SK-N-SH (cell line): ENCODE measurements around the gene LGALS3BP. TPM values are rescaled to one million over a fixed set of nuclear protein-coding genes. Genes with fewer than 3 reads are reported as not detected.

Experiments
- CTCF ChIA-PET: fragments of 300-600, 350-600 bp; formaldehyde crosslinking; extraction: SDS; loops from one replicate; lab custom pipeline; 2021; lab: Yijun Ruan, JAX
- POLR2A ChIA-PET: fragments of 350-600 bp; sonication (Branson Sonifier 250); formaldehyde crosslinking; extraction: SDS; loops from one replicate; lab custom pipeline; 2020; ENCODE audit warnings: antibody characterized with exemption, inconsistent platforms; lab: Yijun Ruan, JAX
- DNase-seq: peaks from one replicate; pipeline ENCODE4 v3.0.0; 2012
- H2AFZ ChIP-seq: fragments of 200-600 bp; sonication (generic); 2 replicates; pipeline ENCODE4 v1.8.1; 2016; ENCODE audit warnings: antibody characterized with exemption, mild to moderate bottlenecking, low read depth
- H3F3A ChIP-seq: fragments of 200-600 bp; sonication (generic); replicated peaks from 2 replicates; pipeline ENCODE3; 2016; ENCODE audit warnings: antibody characterized with exemption, mild to moderate bottlenecking; ENCODE audit not compliant: insufficient read depth
- H3K27ac ChIP-seq, 2 experiments: fragments of 200-500 bp in 1 of 2; fragments of 200-600 bp in 1 of 2; sonication (Bioruptor generic) in 1 of 2; sonication (generic), shearing (Covaris generic) in 1 of 2; 2 replicates each; pipeline versions ENCODE4 v1.5.1 to v1.6.1; 2014 to 2016; ENCODE audit warnings: low read depth in 2 of 2, inconsistent platforms in 1 of 2, low read length in 1 of 2, mild to moderate bottlenecking in 1 of 2, mixed read lengths in 1 of 2
- H3K27me3 ChIP-seq: fragments of 200-600 bp; sonication (generic), shearing (Covaris generic); 2 replicates; pipeline ENCODE4 v1.6.1; 2016; ENCODE audit warnings: mixed run types; ENCODE audit not compliant: insufficient read depth
- H3K36me3 ChIP-seq, 2 experiments: fragments of 200-500 bp in 1 of 2; fragments of 200-600 bp in 1 of 2; sonication (Bioruptor generic) in 1 of 2; sonication (generic) in 1 of 2; replicated peaks in 1 of 2; 2 replicates each; pipeline versions ENCODE3 to v1.5.1; 2014 to 2016; ENCODE audit warnings: low read length in 1 of 2, mild to moderate bottlenecking in 1 of 2; ENCODE audit not compliant: insufficient read depth in 2 of 2, control insufficient read depth in 1 of 2
- H3K4me1 ChIP-seq, 2 experiments: fragments of 200-500 bp in 1 of 2; fragments of 200-600 bp in 1 of 2; sonication (Bioruptor generic) in 1 of 2; sonication (generic), shearing (Covaris generic) in 1 of 2; 2 replicates each; pipeline versions ENCODE4 v1.5.1 to v1.6.1; 2014 to 2016; ENCODE audit warnings: low read depth in 1 of 2, low read length in 1 of 2, mixed run types in 1 of 2; ENCODE audit not compliant: insufficient read depth in 2 of 2, control insufficient read depth in 1 of 2
- H3K4me2 ChIP-seq: fragments of 200-600 bp; sonication (generic), shearing (Covaris generic); 2 replicates; pipeline ENCODE4 v1.6.1; 2017; ENCODE audit warnings: mixed run types
- H3K4me3 ChIP-seq, 2 experiments: fragments of 200-500 bp in 1 of 2; fragments of 200-600 bp in 1 of 2; sonication (Bioruptor generic) in 1 of 2; sonication (generic), shearing (Covaris generic) in 1 of 2; 2 replicates each; pipeline versions ENCODE4 v1.5.1 to v1.8.1; 2014 to 2016; ENCODE audit warnings: low read depth in 2 of 2, inconsistent platforms in 1 of 2, low read length in 1 of 2, mild to moderate bottlenecking in 1 of 2, mixed read lengths in 1 of 2, moderate library complexity in 1 of 2
- H3K79me2 ChIP-seq: fragments of 200-600 bp; sonication (generic); 2 replicates; pipeline ENCODE4 v1.8.1; 2017; ENCODE audit warnings: mild to moderate bottlenecking; ENCODE audit not compliant: insufficient read depth
- H3K9ac ChIP-seq: fragments of 200-600 bp; sonication (generic); 2 replicates; pipeline ENCODE4 v1.6.1; 2017; ENCODE audit warnings: mixed run types
- H3K9me2 ChIP-seq: fragments of 200-600 bp; sonication (generic); 2 replicates; pipeline ENCODE4 v1.6.1; 2017; ENCODE audit warnings: mixed run types
- H3K9me3 ChIP-seq: fragments of 200-600 bp; sonication (generic); 2 replicates; pipeline ENCODE4 v1.6.1; 2017; ENCODE audit warnings: mixed run types, mild to moderate bottlenecking, moderate library complexity
- H4K20me1 ChIP-seq: fragments of 200-600 bp; sonication (generic); 2 replicates; pipeline ENCODE4 v1.6.1; 2017; ENCODE audit warnings: mild to moderate bottlenecking, mixed run types; ENCODE audit not compliant: insufficient read depth
- EP300 ChIP-seq, 2 experiments: IDR thresholded peaks; 2 replicates each; pipeline versions ENCODE4 v1.4.0 to v1.6.1; 2012; ENCODE audit warnings: borderline replicate concordance in 1 of 2, low read depth in 1 of 2, low read length in 1 of 2
- FOSL2 ChIP-seq: IDR thresholded peaks from 2 replicates; pipeline ENCODE4 v1.4.0; 2012; ENCODE audit warnings: low read depth, mild to moderate bottlenecking, moderate library complexity, borderline replicate concordance
- FOXJ3 ChIP-seq: sonication (generic); formaldehyde crosslinking; IDR thresholded peaks from 2 replicates; pipeline ENCODE4 v1.5.1; 2020; ENCODE audit warnings: mild to moderate bottlenecking, missing genetic modification reagents
- GABPA ChIP-seq: IDR thresholded peaks from 2 replicates; pipeline ENCODE4 v1.4.0; 2012; ENCODE audit warnings: low read depth, mild to moderate bottlenecking
- JUND ChIP-seq: IDR thresholded peaks from 2 replicates; pipeline ENCODE4 v1.4.0; 2012
- MAX ChIP-seq: IDR thresholded peaks from 2 replicates; pipeline ENCODE4 v1.4.0; 2012; ENCODE audit warnings: low read depth
- MEF2A ChIP-seq: IDR thresholded peaks from 2 replicates; pipeline ENCODE4 v1.4.0; 2012; ENCODE audit warnings: low read depth, borderline replicate concordance
- MXI1 ChIP-seq: IDR thresholded peaks from 2 replicates; pipeline ENCODE4 v1.6.1; 2012; ENCODE audit warnings: mild to moderate bottlenecking, low read depth, low read length, improper control_type of control experiment
- NFIC ChIP-seq: IDR thresholded peaks from 2 replicates; pipeline ENCODE4 v1.4.0; 2012; ENCODE audit warnings: borderline replicate concordance
- POLR2AphosphoS5 ChIP-seq: IDR thresholded peaks from 2 replicates; pipeline ENCODE4 v1.6.1; 2012; ENCODE audit warnings: low read depth, low read length
- RAD21 ChIP-seq: IDR thresholded peaks from 2 replicates; pipeline ENCODE4 v1.6.1; 2012; ENCODE audit warnings: mild to moderate bottlenecking, low read length
- RCOR1 ChIP-seq: fragments of 150-350 bp; IDR thresholded peaks from 2 replicates; pipeline ENCODE4 v1.6.1; 2017; ENCODE audit warnings: antibody characterized with exemption, low read length
- RFX5 ChIP-seq: IDR thresholded peaks from 2 replicates; pipeline ENCODE4 v1.6.1; 2012; ENCODE audit warnings: mild to moderate bottlenecking, improper control_type of control experiment, low read length
- SIN3A ChIP-seq: IDR thresholded peaks from 2 replicates; pipeline ENCODE4 v1.6.1; 2012; ENCODE audit warnings: low read depth, mild to moderate bottlenecking, low read length, moderate library complexity, borderline replicate concordance
- SMC3 ChIP-seq: IDR thresholded peaks from 2 replicates; pipeline ENCODE4 v1.6.1; 2012; ENCODE audit warnings: low read depth, low read length, improper control_type of control experiment
- TAF1 ChIP-seq: IDR thresholded peaks from 2 replicates; pipeline ENCODE4 v1.6.1; 2012; ENCODE audit warnings: low read depth, mild to moderate bottlenecking, low read length, moderate library complexity, borderline replicate concordance
- TEAD4 ChIP-seq: IDR thresholded peaks from 2 replicates; pipeline ENCODE4 v1.4.0; 2012; ENCODE audit warnings: mild to moderate bottlenecking, borderline replicate concordance; ENCODE audit not compliant: insufficient read depth
- USF1 ChIP-seq: IDR thresholded peaks from 2 replicates; pipeline ENCODE4 v1.4.0; 2012; ENCODE audit warnings: low read depth, borderline replicate concordance
- USF2 ChIP-seq: fragments of 150-350 bp; IDR thresholded peaks from 2 replicates; pipeline ENCODE4 v1.6.1; 2017; ENCODE audit warnings: antibody characterized with exemption, low read length, low read depth, borderline replicate concordance
- YY1 ChIP-seq: IDR thresholded peaks from 2 replicates; pipeline ENCODE4 v1.4.0; 2012; ENCODE audit warnings: low read depth, mild to moderate bottlenecking
- ZBTB33 ChIP-seq: IDR thresholded peaks from 2 replicates; pipeline ENCODE4 v1.4.0; 2012; ENCODE audit warnings: low read depth, borderline replicate concordance
- WGBS: methylation state at CpG from one replicate; pipeline ENCODE4 v1.1.6; 2017; ENCODE audit warnings: low lambda C conversion rate; 5-methylcytosine and 5-hydroxymethylcytosine counted together
- polyA plus RNA-seq, 3 experiments: library from polyadenylated mRNA; depleted of rRNA; stranded (reverse); fragments of >200 nt; gene quantifications; 2 replicates each; pipeline ENCODE4 v1.2.3, GENCODE V29; 2012

LGALS3BP gene
- polyA plus RNA-seq, 1 of the 3 experiments (the other 2 are of a cell fraction) = 579 TPM

GRCh38 chr17:78952706-78953105, 27.0 kb downstream of the LGALS3BP start:
- TF ChIP-seq EP300 (IDR thresholded peaks at IDR 0.05; ENCODE audit: borderline replicate concordance in 1 of 2, low read depth in 1 of 2, low read length in 1 of 2) (no peak), RCOR1 (no peak), USF1 (no peak)
- no peaks in the 10 kb centered on the region for H3K9me3 ChIP-seq
- no peak overlapping the region for H3K4me3 ChIP-seq
- CTCF ChIA-PET = interaction anchor here (1.9 to 18.4 kb wide), 3 partner anchors 9 to 87 kb away, joined by 9 to 194 read pairs (median 18); partner anchors contain the start of gene LGALS3BP
- no peaks in the 10 kb centered on the region for H3K27me3 ChIP-seq
- no peak overlapping the region for H3K9ac ChIP-seq
- H3K9me2 ChIP-seq = no peaks in the 10 kb centered on the region
- H3K4me2 ChIP-seq = no peak overlapping the region
- no peaks in the 10 kb centered on the region for H3K79me2 ChIP-seq
- no peaks in the 10 kb centered on the region for H3K36me3 ChIP-seq
- H2AFZ ChIP-seq = no peak overlapping the region
- H3K4me1 ChIP-seq = peaks cover 8 to 9% of the 10 kb centered on the region in 2 experiments; a peak in 2 of 4 replicates
- H3F3A ChIP-seq = peaks cover 4% of the 10 kb centered on the region
- WGBS = 93% methylated on average over 8 of the region's 10 CpGs
- POLR2A ChIA-PET = interaction anchor here (0.8 to 1.5 kb wide), 2 partner anchors 27 to 30 kb away, joined by 3 read pairs; partner anchors contain the start of gene TIMP2
- DNase-seq = no peak
- H3K27ac ChIP-seq = no peak overlapping the region
- no peaks in the 10 kb centered on the region for H4K20me1 ChIP-seq

- no peak overlapping the region for H3K4me2 ChIP-seq
- DNase-seq = no peak
- H3K27me3 ChIP-seq = no peaks in the 10 kb centered on the region
- no peak overlapping the region for H3K4me3 ChIP-seq
- H3K9me2 ChIP-seq = no peaks in the 10 kb centered on the region
- H3K27ac ChIP-seq = no peak overlapping the region
- H3K4me1 ChIP-seq = peaks cover 7 to 9% of the 10 kb centered on the region in 2 experiments; a peak in 2 of 4 replicates
- H4K20me1 ChIP-seq = no peaks in the 10 kb centered on the region
- H2AFZ ChIP-seq = no peak overlapping the region
- ChIA-PET CTCF (interaction anchor here (0.7 to 18.4 kb wide), 3 partner anchors 24 to 86 kb away, joined by 3 to 194 read pairs (median 9); partner anchors contain the start of gene LGALS3BP), POLR2A (interaction anchor here (0.8 kb wide), 1 partner anchor 27 kb away, joined by 3 read pairs; the partner anchor contains the start of gene TIMP2)
- H3K9me3 ChIP-seq = no peaks in the 10 kb centered on the region
- H3K79me2 ChIP-seq = no peaks in the 10 kb centered on the region
- H3K9ac ChIP-seq = no peak overlapping the region
- H3F3A ChIP-seq = peaks cover 6% of the 10 kb centered on the region
- H3K36me3 ChIP-seq = no peaks in the 10 kb centered on the region
- WGBS = 77% methylated on average over 12 of the region's 12 CpGs
- TF ChIP-seq FOXJ3 (CRISPR knock-in tag) (no peak), TEAD4 (no peak), ZBTB33 (no peak), RFX5 (no peak), MAX (no peak), MXI1 (no peak), JUND (no peak), YY1 (no peak), NFIC (no peak), SIN3A (no peak), TAF1 (no peak), MEF2A (no peak), EP300 (IDR thresholded peaks at IDR 0.05; ENCODE audit: borderline replicate concordance in 1 of 2, low read depth in 1 of 2, low read length in 1 of 2) (no peak), GABPA (no peak), RAD21 (no peak), SMC3 (no peak), POLR2AphosphoS5 (no peak), USF2 (no peak), USF1 (no peak), FOSL2 (no peak)
These were observed 27.7 kb downstream of the LGALS3BP start for GRCh38 chr17:78951967-78952551.
